ENCODE results near the gene SAMM50.

Gene SAMM50

DNA sequence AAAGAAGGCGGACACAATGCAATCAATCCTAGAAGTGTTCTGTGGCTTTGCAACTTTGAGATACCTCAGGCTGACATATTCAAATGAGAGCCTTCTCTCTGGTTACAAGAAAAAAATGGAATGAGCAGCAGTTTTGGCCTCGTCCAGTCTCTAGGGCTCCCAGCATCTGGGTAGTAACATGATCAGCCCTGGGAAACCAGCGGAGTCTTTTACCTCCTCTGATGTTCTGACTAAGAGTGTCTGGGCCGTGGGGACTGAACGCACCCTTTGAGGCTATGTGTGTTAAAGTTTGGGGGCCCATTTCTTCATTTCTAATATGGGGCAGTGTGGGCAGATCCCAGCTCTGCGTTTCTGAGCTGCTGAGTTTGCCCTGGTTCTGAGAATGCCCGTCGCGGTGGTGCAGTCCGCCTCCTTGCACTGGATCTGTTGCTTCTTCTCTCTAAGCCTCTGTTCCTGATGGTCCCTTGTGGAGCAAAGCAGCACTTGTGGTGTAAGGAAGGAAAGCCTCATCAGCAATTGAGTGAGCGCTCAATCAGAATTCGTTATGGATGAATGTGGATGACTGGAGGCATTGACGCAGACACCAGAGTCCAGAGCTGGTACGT, 77.0 kb downstream of the SAMM50 start:
- DNase-seq, result no peak

DNA sequence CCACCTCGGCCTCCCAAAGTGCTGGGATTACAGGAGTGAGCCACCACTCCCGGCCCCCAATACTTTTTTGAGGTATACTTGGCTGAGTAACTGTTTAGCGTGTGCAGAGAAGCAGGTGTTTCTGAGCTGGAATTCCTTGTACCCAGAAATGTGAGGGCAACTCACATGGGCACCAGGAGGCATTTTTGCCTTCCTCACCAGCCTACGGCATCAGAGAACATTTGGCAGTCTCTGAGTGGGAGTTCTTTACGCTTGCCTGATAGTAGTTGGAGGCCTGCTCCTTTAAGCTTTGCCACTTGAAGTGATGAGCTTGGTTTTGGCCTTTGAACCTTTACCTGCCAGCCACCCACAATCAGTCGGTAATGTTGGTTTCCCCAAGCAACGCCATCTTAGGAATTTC, 78.0 kb downstream of the SAMM50 start:
- DNase-seq, result no peak

DNA sequence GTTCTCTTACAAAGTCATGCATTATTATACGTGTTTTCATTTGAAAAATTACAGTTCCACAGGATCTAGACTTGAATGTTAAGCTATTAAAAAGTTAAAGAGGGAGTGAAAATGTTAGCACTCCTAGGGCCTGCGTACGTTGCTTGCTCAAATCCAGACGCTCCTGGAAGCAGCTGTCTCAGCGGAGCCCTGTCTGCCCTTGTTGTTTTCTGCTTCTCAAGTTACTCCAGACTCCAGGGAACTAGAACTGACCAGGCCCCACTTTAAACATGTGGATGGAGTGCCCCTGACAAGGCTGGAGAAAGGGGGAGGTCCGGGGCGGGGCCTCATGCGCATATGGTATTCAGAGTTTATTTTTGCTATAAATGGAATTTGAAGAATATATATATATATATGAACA, 78.5 kb downstream of the SAMM50 start:
- no peak for DNase-seq

DNA sequence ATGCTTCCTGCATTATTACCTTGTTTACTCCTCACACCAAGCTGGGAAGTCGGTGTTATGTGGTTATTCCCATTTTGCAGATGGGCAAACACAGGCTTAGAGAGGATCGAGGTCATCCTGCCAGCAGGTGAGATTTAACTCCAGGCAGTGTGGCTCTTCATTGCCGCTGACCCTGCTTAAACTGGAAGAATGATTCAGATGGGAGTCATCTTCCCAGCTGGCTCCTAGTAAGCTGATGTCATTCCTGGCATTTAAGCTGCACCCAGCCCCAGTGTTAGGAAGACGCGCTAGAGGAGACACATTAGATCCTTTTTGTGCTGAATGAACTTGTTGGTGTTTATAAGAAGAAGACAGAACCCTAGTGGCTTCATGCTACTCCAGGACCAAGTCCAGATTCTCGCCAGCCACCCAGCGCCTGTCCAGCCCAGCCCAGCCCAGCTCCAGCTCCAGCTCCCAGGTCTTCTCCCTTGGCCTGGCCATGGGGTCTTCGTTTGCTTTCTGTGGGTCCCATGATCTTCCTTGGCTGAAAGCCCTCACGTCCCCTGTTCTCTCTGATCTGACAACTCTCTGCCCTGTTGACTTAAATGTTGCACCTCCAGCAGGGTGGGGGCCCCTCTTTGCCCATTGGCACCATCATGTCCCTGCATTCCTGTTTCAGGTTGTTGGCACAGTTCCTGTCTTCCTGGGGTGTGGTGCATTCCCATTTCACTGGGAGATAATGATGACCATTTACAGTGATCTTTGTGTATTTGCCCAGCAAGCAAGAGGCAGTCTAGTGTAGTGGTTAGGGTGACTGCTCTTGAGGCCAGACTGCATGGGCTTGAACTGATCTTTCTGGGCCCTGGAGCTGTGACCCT, 82.5 kb downstream of the SAMM50 start:
- DNase-seq, result no peak

DNA sequence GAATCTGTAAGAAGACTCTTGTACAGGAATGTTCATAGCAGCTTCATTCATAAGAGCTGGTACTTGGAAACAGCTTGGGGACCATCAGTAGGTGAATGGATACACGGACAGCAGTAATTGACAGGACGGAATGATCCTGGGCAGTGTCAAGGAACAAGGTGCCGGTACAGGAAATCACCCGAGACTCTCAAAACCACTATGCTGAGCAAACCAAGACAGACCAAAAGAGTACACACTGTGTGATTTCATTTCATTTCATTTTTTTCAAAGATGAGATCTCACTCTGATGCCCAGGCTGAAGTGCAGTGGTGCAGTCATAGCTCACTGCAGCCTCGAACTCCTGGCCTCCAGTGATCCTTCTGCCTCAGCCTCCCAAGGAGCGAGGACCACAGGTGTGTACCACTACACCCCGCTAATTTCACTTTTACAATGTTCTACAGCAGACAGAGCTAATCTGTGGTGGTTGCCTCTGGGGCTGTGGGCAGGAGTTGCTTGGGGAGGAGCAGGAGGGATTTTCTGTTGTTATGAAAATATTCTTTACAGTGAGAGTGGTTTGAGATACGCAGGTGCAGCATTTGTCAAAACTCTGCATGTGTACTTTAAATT, 84.4 kb downstream of the SAMM50 start:
- no peak for DNase-seq

DNA sequence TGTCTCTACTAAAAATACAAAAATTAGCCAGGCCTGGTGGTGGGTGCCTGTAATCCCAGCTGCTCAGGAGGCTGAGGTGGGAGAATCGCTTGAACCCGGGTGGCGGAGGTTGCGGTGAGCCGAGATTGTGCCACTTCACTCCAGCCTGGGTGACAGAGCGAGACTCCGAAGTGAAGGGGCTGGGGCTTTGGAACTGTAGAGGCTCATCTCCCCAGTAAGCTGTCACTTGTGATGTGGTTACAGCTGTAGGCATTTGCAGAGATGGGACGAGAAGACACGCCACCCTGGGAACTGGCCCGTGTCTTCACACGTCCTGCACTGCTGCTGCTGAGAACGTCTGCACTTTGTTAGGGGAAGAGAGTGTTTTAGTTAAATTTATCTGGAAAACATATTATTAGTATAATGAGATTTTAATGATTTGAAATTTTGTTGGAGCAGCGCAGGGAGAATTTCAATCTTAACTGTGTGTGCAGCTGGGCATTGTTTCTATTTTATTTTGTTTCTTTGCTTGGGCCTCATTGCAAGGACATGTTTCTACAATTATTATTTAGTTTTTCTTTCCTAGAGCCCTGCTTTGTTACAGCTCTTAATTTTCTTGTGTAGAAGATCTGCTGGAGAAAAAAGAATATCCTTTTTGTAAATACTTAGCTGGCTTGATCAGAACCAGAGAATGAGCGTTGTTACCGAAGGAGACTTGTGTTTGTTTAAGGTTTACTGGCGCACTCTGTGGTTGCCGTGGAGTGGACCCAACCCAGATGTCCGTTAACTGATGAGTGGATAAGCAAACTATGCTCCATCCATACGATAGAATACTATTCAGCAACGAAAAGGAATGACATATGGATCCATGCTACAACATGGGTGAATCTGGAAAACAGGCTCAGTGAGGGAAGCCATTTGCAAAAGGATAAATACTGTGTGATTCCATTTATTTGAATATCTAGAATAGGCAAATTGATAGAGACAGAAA, 87.3 kb downstream of the SAMM50 start:
- DNase-seq, result no peak

DNA sequence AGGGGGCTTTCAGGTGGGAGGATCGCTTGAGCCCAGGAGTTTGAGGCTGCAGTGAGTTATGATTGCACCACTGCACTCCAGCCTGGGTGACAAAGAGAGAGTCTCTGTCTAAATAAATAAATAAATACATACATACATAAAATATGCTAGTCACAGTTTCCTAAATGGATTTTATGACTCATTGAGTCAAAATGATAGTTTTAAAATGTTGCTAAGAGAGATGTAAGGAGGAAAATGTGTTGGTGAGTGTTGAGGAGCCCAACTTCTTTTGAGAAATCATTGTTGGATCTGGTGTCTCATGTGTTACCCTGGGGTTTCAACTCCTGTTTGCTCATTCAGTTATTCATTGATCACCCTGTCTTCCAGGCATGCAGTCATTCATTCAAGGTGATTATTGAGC, 89.9 kb downstream of the SAMM50 start:
- DNase-seq, result no peak

All from Kasumi-1 (cell line).